SK-N-SH treated with all-trans-retinoic acid at 6 μM for 48 hours (cell line): ENCODE results near the gene NARS2.

Experiments
- ATAC-seq: fragments of 200-7000 bp; cut with Tn5 transposase; 3 replicates; pipeline ENCODE4 v1.9.1; 2020; ENCODE audit warnings: mild to moderate bottlenecking, moderate library complexity
- ARNTL ChIP-seq: fragments of 450-650 bp; formaldehyde crosslinking; IDR thresholded peaks from 2 replicates; pipeline ENCODE4 v1.5.0; 2020; ENCODE audit warnings: low read depth, mild to moderate bottlenecking, moderate library complexity, borderline replicate concordance
- BACH2 ChIP-seq: fragments of 250-450 bp; sonication (Bioruptor Pico); IDR thresholded peaks from 2 replicates; pipeline ENCODE4 v1.9.0; 2021; ENCODE audit warnings: mild to moderate bottlenecking, borderline replicate concordance
- ESRRG ChIP-seq: fragments of 250-450 bp; sonication (Bioruptor Pico); IDR thresholded peaks from 2 replicates; pipeline ENCODE4 v1.6.1; 2021; ENCODE audit warnings: mild to moderate bottlenecking
- GLIS3 ChIP-seq: fragments of 250-450 bp; sonication (Bioruptor Pico); IDR thresholded peaks from 2 replicates; pipeline ENCODE4 v1.5.0; 2020; ENCODE audit warnings: mild to moderate bottlenecking, moderate library complexity
- ISL1 ChIP-seq: fragments of 250-450 bp; sonication (Bioruptor Pico); IDR thresholded peaks from 2 replicates; pipeline ENCODE4 v2.1.2; 2022; ENCODE audit warnings: mild to moderate bottlenecking, moderate library complexity
- OSR1 ChIP-seq: fragments of 250-450 bp; sonication (Bioruptor Pico); IDR thresholded peaks from 2 replicates; pipeline ENCODE4 v1.8.0; 2022; ENCODE audit warnings: moderate library complexity, mild to moderate bottlenecking, inconsistent platforms
- PPARA ChIP-seq: fragments of 250-450 bp; sonication (Bioruptor Pico); IDR thresholded peaks from 2 replicates; pipeline ENCODE4 v1.5.0; 2020; ENCODE audit warnings: mild to moderate bottlenecking, borderline replicate concordance
- RARB ChIP-seq: fragments of 250-450 bp; sonication (Bioruptor Pico); IDR thresholded peaks from 2 replicates; pipeline ENCODE4 v1.8.0; 2021; ENCODE audit warnings: mild to moderate bottlenecking, moderate library complexity
- SNAI2 ChIP-seq: fragments of 250-450 bp; sonication (Bioruptor Pico); IDR thresholded peaks from 2 replicates; pipeline ENCODE4 v1.5.0; 2020; ENCODE audit warnings: mild to moderate bottlenecking, moderate library complexity
- TCF4 ChIP-seq: fragments of 250-450 bp; sonication (Bioruptor Pico); IDR thresholded peaks from 2 replicates; pipeline ENCODE4 v1.8.0; 2021; ENCODE audit warnings: mild to moderate bottlenecking, moderate library complexity, borderline replicate concordance
- ZC3H10 ChIP-seq: fragments of 250-450 bp; sonication (Bioruptor Pico); IDR thresholded peaks from 2 replicates; pipeline ENCODE4 v1.5.1; 2021; ENCODE audit warnings: mild to moderate bottlenecking, moderate library complexity
- ZFP3 ChIP-seq: fragments of 250-450 bp; sonication (Bioruptor Pico); IDR thresholded peaks from 2 replicates; pipeline ENCODE4 v1.5.0; 2020; ENCODE audit warnings: mild to moderate bottlenecking, moderate library complexity
- ZFP30 ChIP-seq: fragments of 450-650 bp; formaldehyde crosslinking; IDR thresholded peaks from 2 replicates; pipeline ENCODE4 v1.5.0; 2022; ENCODE audit warnings: mild to moderate bottlenecking, moderate library complexity
- ZNF565 ChIP-seq: fragments of 450-650 bp; formaldehyde crosslinking; conservative IDR thresholded peaks from 2 replicates; pipeline ENCODE4 v1.5.0; 2020; ENCODE audit warnings: low read depth, mild to moderate bottlenecking, moderate library complexity
- ZNF70 ChIP-seq: fragments of 450-650 bp; formaldehyde crosslinking; IDR thresholded peaks from 2 replicates; pipeline ENCODE4 v1.5.0; 2020; ENCODE audit warnings: mild to moderate bottlenecking, moderate library complexity
- ZNF8 ChIP-seq: fragments of 450-650 bp; formaldehyde crosslinking; IDR thresholded peaks from 2 replicates; pipeline ENCODE4 v1.5.0; 2020; ENCODE audit warnings: mild to moderate bottlenecking, moderate library complexity
- TF ChIP-seq, protein P1 (sequence below): fragments of 250-450 bp; sonication (Bioruptor Pico); IDR thresholded peaks from 2 replicates; pipeline ENCODE4 v1.8.0; 2021; ENCODE audit warnings: low read depth, mild to moderate bottlenecking, moderate library complexity, borderline replicate concordance
- TF ChIP-seq, protein P2 (sequence below): fragments of 250-450 bp; sonication (Bioruptor Pico); IDR thresholded peaks from 2 replicates; pipeline ENCODE4 v1.8.0; 2020; ENCODE audit warnings: mild to moderate bottlenecking, moderate library complexity, borderline replicate concordance
- TF ChIP-seq, protein P3 (sequence below): fragments of 250-450 bp; sonication (Bioruptor Pico); IDR thresholded peaks from 2 replicates; pipeline ENCODE4 v1.5.1; 2021; ENCODE audit warnings: mild to moderate bottlenecking, moderate library complexity
- TF ChIP-seq, protein P4 (sequence below): fragments of 250-450 bp; sonication (Bioruptor Pico); IDR thresholded peaks from 2 replicates; pipeline ENCODE4 v1.5.1; 2020; ENCODE audit warnings: low read depth, mild to moderate bottlenecking, moderate library complexity

NARS2 gene

DNA sequence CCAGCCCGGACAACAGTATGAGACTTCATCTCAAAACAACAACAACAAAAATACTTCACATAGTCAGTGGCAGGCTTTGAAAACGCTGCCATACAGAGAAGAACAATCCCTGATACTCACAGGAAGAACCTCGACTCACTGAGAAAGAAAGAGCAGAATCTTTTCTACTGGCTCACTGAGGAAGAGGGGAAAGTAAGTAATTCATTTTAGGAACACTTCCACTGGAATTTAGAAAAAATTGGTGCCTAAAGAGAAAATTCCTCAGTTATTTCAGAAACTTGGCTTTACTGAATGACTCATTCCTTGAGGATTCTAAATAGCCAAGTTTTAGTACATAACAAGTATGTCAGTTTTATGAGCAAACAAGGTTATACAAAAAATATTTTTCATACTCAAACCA lies 12.3 kb downstream of the NARS2 start:
- ATAC-seq = peak; percentile 66
- peak; percentile 58; the same call in 1 of the 2 replicates for TF ChIP-seq ISL1 (CRISPR knock-in tag)
- TF ChIP-seq, protein P1, sequence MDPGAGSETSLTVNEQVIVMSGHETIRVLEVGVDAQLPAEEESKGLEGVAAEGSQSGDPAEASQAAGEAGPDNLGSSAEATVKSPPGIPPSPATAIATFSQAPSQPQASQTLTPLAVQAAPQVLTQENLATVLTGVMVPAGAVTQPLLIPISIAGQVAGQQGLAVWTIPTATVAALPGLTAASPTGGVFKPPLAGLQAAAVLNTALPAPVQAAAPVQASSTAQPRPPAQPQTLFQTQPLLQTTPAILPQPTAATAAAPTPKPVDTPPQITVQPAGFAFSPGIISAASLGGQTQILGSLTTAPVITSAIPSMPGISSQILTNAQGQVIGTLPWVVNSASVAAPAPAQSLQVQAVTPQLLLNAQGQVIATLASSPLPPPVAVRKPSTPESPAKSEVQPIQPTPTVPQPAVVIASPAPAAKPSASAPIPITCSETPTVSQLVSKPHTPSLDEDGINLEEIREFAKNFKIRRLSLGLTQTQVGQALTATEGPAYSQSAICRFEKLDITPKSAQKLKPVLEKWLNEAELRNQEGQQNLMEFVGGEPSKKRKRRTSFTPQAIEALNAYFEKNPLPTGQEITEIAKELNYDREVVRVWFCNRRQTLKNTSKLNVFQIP = no peak
- no peak for TF ChIP-seq ZC3H10 (CRISPR knock-in tag)
- no peak for TF ChIP-seq ZNF565 (CRISPR knock-in tag)
- TF ChIP-seq, protein P2, sequence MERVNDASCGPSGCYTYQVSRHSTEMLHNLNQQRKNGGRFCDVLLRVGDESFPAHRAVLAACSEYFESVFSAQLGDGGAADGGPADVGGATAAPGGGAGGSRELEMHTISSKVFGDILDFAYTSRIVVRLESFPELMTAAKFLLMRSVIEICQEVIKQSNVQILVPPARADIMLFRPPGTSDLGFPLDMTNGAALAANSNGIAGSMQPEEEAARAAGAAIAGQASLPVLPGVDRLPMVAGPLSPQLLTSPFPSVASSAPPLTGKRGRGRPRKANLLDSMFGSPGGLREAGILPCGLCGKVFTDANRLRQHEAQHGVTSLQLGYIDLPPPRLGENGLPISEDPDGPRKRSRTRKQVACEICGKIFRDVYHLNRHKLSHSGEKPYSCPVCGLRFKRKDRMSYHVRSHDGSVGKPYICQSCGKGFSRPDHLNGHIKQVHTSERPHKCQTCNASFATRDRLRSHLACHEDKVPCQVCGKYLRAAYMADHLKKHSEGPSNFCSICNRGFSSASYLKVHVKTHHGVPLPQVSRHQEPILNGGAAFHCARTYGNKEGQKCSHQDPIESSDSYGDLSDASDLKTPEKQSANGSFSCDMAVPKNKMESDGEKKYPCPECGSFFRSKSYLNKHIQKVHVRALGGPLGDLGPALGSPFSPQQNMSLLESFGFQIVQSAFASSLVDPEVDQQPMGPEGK = no peak
- TF ChIP-seq OSR1 (CRISPR knock-in tag) = no peak
- no peak for TF ChIP-seq ZFP30
- TF ChIP-seq, protein P3, sequence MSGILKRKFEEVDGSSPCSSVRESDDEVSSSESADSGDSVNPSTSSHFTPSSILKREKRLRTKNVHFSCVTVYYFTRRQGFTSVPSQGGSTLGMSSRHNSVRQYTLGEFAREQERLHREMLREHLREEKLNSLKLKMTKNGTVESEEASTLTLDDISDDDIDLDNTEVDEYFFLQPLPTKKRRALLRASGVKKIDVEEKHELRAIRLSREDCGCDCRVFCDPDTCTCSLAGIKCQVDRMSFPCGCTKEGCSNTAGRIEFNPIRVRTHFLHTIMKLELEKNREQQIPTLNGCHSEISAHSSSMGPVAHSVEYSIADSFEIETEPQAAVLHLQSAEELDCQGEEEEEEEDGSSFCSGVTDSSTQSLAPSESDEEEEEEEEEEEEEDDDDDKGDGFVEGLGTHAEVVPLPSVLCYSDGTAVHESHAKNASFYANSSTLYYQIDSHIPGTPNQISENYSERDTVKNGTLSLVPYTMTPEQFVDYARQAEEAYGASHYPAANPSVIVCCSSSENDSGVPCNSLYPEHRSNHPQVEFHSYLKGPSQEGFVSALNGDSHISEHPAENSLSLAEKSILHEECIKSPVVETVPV (CRISPR knock-in tag) = no peak

DNA sequence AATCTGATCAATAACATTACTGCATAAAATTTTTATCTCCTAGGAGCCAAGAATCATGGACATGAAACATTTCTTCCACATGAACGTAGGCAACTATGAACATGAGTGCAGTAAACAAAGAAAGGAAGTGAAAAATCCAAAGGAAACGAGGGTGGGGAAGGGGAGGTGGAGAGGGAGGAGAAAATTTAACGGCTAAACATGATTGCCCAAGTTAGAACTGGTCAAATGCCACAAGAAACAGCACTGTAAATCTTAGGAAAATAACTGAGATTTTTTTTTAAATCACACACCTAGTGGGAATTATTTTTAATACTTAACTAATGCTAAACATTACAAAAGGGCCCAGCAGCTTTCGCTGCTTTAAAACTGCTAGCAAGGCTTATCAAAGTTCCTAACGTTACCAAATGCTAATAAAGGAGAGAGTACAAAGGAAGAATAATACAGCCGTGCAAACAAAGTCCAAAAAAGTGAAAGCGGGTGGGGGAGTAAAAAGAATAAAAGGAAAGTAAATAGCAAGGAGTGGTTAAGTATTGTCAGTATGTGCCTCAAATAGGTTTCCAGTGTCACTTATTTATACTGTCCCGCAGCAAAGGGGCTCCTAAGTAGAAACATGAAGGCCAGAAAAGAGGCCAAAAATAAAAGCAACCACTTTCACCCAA lies 13.7 kb downstream of the NARS2 start:
- no peak for ATAC-seq
- no peak for TF ChIP-seq PPARA (CRISPR knock-in tag)
- no peak for TF ChIP-seq ARNTL
- no peak for TF ChIP-seq BACH2 (CRISPR knock-in tag)
- no peak for TF ChIP-seq ISL1 (CRISPR knock-in tag)
- TF ChIP-seq ZC3H10 (CRISPR knock-in tag) = no peak
- no peak for TF ChIP-seq ZNF70 (CRISPR knock-in tag)
- TF ChIP-seq OSR1 (CRISPR knock-in tag) = no peak
- TF ChIP-seq, protein P1 = no peak
- no peak for TF ChIP-seq ZNF8
- no peak for TF ChIP-seq ZFP30
- TF ChIP-seq GLIS3 (CRISPR knock-in tag) = no peak
- no peak for TF ChIP-seq ZNF565 (CRISPR knock-in tag)
- no peak for TF ChIP-seq TCF4 (CRISPR knock-in tag)
- no peak for TF ChIP-seq ZFP3 (CRISPR knock-in tag)
- TF ChIP-seq SNAI2 (CRISPR knock-in tag) = no peak
- TF ChIP-seq ESRRG (CRISPR knock-in tag) = no peak
- TF ChIP-seq RARB (CRISPR knock-in tag) = no peak
- TF ChIP-seq, protein P4, sequence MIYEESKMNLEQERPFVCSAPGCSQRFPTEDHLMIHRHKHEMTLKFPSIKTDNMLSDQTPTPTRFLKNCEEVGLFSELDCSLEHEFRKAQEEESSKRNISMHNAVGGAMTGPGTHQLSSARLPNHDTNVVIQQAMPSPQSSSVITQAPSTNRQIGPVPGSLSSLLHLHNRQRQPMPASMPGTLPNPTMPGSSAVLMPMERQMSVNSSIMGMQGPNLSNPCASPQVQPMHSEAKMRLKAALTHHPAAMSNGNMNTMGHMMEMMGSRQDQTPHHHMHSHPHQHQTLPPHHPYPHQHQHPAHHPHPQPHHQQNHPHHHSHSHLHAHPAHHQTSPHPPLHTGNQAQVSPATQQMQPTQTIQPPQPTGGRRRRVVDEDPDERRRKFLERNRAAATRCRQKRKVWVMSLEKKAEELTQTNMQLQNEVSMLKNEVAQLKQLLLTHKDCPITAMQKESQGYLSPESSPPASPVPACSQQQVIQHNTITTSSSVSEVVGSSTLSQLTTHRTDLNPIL = no peak

DNA sequence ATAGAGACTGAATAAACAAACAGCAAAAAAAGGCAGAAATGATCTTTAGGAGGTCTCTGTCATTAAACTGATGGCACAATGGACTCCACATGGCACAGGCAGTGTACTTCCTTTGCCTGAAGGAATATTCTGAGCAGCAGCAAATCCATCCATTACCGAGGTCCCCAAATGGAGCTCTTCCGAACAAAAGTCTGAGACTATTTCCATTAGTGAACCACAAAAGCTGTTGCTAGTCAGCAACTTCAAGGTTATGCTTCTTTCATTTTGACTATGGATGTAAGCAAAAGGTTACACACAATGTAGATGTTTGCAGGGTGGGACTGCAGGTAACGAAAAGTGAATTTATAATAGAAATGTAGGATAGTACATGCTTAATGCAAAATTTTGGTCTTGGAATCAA lies 14.5 kb downstream of the NARS2 start:
- TF ChIP-seq ESRRG (CRISPR knock-in tag) (no peak), ZC3H10 (CRISPR knock-in tag) (no peak), OSR1 (CRISPR knock-in tag) (no peak), ZNF8 (no peak), RARB (CRISPR knock-in tag) (no peak), ZFP3 (CRISPR knock-in tag) (no peak), ZNF70 (CRISPR knock-in tag) (no peak), ISL1 (CRISPR knock-in tag) (no peak), BACH2 (CRISPR knock-in tag) (no peak)
- TF ChIP-seq, protein P1 = no peak
- TF ChIP-seq, protein P2 = no peak
- TF ChIP-seq, protein P3 (CRISPR knock-in tag) = no peak
- TF ChIP-seq, protein P4 = no peak
- no peak for ATAC-seq
